MV-4-11 (cell line): ENCODE results near the gene PRDM12.

Source experiments
- DNase-seq: peaks from one replicate; lab custom pipeline; 2025; lab: John Stamatoyannopoulos, UW

The PRDM12 gene

DNA sequence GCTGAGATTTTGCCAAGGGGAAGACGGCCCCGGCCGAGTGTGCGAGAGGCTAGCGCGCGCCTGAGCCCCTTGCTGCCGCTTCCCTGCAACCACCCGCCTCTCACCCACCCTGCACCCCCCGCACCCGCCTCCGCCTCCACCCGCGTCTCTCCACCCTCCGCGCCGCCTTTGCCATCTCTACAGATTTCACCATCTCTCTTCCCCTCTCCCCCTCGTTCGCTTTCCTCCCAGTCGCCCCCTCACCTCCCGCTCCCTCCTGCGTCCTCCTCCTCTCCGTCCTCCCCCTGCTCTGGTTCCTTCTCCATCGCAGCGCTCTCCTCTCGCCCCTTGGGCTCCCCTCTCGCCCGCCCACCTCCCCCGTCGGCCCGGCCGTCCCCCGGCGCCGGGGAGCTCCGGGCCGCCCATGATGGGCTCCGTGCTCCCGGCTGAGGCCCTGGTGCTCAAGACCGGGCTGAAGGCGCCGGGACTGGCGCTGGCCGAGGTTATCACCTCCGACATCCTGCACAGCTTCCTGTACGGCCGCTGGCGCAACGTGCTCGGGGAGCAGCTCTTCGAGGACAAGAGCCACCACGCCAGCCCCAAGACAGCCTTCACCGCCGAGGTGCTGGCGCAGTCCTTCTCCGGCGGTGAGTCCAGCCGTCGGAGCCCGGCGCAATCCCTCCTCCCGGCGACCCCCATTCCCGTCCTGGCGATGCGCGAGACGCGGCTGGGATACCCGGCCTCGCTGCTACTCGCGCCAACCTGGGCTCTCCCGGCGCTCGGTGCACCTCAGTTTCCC, at the start of gene PRDM12:
Gene PRDM12, plus strand, starts transcription at position 344 of the 778 bp plus-strand sequence. Its CDS starts 60 bp downstream, at position 404.
- no peak for DNase-seq

DNA sequence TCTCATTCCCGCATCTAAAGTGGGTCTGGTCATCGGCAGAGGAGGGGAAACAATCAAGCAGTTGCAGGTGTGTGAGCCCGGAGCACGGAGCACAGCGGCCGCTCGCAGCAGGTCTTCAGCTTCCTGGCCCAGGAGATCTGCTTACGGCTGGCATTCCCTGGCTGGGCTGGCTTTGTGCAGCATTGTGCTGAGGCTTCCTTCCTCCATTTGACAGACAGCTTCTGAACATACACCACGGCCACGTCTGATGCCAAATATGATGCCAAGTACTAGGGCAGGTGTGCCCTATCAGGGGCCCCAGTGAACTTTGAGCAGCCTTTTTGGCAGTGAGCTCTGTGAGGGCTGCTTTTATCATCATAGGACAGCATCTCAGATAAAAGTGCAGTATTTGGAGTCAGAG, 47.9 kb upstream of the PRDM12 start:
- DNase-seq = no peak

DNA sequence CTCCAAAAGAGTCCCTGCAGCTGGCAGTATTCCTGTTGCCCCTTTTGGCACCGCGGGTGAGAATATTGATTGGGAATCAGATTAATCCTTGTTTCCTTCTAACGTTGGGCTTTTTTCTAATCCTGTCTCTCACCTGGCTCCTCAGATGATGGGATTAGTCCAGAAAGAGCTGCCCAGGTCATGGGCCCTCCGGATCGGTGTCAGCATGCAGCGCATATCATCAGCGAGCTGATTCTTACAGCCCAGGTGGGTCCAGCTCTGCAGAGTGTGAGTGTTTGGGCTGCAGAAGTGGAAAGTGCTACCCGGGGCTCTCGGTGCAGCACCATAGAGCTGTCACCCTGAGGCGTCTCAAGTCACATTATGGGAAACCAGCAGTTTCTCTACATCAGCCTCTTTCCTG, 40.9 kb upstream of the PRDM12 start:
- no peak for DNase-seq

- no peak for DNase-seq
Observed at GRCh38 chr9:130624154-130624553, 40.2 kb upstream of the PRDM12 start.

GRCh38 chr9:130626249-130626996, 38.0 kb upstream of the PRDM12 start:
- no peak for DNase-seq

DNA sequence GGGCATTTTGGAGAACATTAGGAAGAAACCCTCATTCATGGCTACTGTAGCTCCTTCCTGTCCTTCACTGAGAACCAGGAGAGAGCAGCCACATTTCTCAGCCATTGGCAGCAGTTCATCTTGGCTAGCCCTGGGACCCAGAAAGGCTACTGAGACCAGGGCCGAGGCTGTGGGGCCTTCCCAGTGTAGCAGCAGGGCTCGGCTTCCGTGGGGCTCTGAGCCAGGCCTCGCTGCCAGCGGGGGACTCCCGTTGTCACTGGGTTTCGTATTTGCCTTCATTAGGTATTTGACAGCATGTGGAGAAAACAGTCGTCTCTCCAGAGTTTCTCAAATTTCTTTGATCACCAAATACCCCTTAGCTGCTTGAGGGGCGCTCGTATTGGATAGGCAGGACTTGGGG, 37.3 kb upstream of the PRDM12 start:
- no peak for DNase-seq

DNA sequence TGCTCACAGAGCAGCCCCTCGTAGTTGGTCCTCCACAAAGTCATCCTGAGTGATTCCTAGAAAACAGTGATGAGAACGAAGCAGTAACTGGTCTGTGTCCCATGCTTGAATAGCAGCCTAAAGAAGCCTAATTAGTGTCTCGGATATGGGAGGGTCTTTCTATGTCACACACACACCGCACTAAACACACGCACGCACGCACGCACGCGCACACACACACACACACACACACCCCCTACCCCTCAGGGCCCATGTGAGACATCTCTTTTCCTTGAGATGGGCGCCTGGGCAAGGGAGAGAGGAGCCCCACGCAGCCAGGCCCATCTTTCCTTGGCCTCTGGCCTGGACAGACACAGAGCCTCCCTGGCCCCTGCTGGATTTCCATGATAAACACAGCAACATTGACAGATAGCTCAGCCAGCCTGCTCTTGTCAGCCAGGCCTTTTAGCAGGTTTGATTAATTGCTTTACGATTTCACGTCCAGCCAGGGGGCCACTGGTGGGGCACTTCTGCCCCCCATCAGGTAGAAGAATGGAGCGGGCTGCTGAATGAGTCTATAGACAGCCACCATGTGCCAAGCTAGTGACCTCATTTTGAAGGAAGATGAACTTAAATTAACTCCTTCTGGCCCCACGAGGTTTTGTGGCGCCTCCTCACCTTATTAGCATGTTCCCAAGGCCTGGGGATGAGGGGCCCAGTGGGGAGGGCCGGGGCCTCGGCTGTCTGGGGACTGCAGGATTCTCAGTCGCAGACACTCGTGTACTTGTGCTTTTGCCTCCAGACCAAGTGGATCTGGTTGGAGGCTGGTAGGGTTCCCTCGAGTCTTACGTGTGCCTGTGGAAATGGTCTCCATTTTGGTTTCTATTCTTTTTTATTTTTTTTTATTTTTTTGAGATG, 36.2 kb upstream of the PRDM12 start:
- no peak for DNase-seq

DNA sequence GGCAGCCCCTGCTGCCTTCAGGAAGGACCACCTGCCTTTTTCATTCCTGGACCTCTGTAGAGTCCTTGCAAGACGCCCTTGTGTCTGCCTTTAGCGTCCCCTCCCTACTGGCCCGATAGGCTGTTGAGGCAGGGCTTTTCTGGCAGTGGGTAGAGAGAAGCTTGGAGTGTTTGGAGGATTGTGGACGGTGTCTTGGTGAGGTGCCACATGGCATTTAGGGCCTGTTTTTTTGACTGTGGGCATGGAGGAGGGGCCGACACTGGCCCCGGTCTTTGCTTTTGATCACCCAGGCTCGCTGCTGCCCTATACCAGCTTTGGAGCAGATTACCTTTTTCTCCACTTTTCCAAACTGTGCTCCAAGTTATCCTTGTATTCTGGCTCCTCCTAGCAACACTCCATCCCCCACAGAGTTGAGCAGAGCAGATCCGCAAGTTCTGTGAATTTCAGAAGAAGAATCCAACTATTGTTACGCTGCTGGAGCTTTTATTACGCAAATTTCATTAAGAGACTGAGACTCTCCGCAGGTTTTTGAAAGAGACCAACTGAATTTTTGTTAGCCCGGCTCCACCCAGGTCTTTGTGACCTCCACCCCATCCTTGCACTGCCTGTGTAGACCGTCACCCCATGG, 34.8 kb upstream of the PRDM12 start:
- no peak for DNase-seq

DNA sequence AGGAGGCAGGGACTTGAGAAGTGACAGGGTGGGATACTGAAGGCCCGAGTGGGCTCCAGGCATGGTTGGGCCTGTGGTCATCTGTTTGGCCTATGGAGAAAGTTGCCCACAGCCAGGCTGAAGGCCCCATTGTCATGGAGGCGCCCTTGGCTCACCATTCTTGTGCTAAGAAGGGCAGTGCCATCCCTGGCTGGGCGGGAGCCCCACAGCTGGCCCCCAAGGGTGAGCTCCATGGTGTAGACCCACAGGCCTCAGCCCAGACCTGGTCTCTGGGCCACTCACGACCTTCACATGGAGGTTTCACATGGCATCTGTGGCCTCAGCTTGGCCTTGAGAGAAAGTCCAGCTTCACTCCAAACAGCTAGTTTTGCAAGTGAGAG, 34.3 kb upstream of the PRDM12 start:
- DNase-seq = no peak

DNA sequence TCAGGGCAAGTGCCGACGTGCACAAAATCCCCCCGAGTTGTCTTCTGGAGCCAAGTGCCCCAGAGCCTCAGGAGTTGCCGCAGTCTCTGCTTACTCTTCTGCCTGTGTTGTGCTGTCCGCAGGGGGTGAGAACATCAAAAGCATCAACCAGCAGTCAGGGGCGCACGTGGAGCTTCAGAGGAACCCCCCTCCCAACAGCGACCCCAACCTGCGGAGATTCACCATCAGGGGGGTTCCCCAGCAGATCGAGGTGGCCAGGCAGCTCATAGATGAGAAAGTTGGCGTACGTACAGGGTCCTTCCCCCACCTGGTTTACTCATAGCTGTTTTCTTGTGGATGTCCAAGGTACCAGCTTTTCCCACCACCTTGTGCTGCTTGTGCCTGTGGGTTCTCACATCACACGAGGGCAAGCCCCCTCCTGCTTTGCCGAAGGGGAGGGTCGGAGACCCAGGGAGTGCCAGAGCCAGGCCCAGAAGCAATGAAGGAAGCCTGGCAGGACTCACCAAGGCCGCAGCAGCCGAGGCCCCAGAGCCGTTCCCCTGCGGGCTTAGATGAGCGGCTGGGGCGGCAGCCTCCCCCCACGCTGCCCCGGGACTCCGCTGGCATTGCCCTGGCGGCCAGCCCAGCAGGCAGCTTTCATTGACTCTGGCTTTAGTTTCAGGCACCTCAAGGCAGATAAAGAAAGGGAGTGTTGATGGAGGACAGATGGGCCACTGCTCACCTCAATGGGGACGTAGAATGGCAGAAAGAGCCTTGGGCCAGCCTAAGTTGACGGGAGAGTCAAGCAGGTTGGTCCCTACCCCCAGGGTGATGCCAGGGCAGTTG, 33.7 kb upstream of the PRDM12 start:
- DNase-seq = no peak

DNA sequence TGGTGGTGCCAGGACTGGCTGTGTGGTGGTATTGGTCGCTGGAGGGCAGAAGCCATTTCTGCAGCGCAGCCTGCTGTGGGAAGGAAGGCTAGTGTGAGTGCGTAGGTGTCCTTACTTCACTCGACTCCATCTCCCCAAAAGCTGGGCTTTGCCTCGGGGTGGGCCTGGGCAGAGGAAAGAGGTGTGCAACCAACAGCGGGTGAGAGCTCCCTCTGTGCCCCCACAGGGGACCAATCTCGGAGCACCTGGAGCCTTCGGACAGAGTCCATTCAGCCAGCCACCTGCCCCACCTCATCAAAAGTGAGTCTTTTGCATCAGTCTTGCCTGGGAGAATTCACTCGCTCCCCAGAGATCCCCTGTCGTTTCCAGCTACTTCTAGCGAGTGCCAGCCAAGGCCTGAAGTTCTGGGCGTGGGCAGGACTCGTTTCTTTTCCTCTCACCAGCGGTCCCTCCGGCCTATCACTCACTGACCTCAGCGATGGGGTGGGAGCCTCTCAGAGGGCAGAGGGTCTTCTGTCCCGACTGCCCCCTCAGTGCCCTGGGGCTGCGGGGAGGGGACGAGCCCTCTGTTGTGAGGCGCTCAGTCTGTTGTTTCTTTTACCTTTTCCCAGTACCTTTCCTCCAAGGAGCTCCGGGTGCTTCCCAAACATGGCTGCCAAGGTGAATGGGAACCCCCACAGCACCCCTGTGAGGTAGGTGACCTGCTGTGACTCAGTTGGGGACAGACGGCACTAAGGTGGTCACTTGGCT, 32.9 kb upstream of the PRDM12 start:
- DNase-seq = no peak

- DNase-seq = no peak
Observed at GRCh38 chr9:130632081-130632710, 32.2 kb upstream of the PRDM12 start.

DNA sequence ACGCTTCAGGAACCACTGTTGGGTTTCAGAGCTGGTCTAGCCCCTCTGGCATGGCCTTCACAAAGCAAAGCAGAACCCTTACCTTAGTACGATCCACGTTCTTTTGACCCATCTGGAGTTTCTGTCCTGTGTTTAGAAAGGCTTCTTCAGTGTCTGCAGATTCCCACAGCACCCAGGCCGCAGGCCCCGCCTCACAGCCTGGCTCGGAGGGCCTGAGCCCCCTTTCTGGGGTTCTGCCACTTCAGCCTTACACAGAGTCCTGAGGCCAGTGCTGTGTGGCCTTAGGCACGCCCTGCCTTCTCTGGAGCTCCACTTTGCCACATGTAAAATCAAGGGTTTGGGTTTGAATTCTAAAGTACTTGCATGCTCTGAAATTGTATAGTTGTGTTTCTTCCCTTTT, 31.6 kb upstream of the PRDM12 start:
- DNase-seq = no peak

GRCh38 chr9:130633336-130634190, 30.8 kb upstream of the PRDM12 start:
- no peak for DNase-seq

GRCh38 chr9:130634191-130634768, 30.1 kb upstream of the PRDM12 start:
- DNase-seq = no peak

- DNase-seq = no peak
Observed at GRCh38 chr9:130634801-130635200, 29.6 kb upstream of the PRDM12 start.

DNA sequence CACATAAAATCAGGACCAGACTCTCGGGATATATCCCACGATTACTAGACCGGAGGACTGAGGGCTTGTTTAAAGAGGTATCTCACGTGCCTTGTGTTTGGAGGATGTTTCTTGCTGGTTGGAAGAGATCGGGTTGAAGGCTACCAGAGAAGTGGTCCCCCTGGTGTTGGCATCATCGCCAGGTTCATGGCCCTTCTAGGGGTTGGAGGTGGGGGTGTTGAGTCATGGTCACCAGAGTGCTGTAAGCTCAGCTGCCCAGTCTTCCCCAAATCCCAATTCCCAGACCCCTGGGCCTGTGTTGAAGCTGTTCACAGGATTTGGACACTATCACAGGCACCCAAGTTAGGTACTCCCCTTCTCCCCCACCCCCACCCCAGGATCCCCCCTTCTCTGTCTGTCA, 29.1 kb upstream of the PRDM12 start:
- DNase-seq = no peak
